GM19023 (cell line): Measurements from ENCODE around the gene ZNF174.

Experiments used
- ATAC-seq: cut with Tn5 transposase; IDR thresholded peaks from one replicate; pipeline ENCODE4 v1.9.1; 2021; ENCODE audit warnings: mild to moderate bottlenecking, moderate library complexity; ENCODE audit not compliant: unreplicated experiment

ZNF174 gene

GRCh38 chr16:3400779-3401688 lies at the start of gene ZNF174, which contains the start of gene ZSCAN32:
TSS of gene ZNF174 (plus strand) at chr16:3401215. CDS start at chr16:3402005, 790 bp downstream.
TSS of gene ZSCAN32 (minus strand) at chr16:3401004. CDS start at chr16:3397557, 3,447 bp downstream.
- ATAC-seq = peak; percentile 96

- ATAC-seq = no peak
Measured at GRCh38 chr16:3355589-3355988, 45.4 kb upstream of the ZNF174 start, which contains the start of gene OR2C1. TSS of gene OR2C1 (plus strand) at chr16:3355889. CDS start at chr16:3355941, 52 bp downstream.

GRCh38 chr16:3356118-3356517 lies 44.9 kb upstream of the ZNF174 start:
- ATAC-seq = no peak

- ATAC-seq = no peak
Measured at GRCh38 chr16:3358871-3359270, 42.1 kb upstream of the ZNF174 start.

- ATAC-seq = no peak
Measured at GRCh38 chr16:3362931-3363330, 38.1 kb upstream of the ZNF174 start.

- ATAC-seq = no peak
Measured at GRCh38 chr16:3363793-3364192, 37.2 kb upstream of the ZNF174 start.

- ATAC-seq = peak; percentile 64
Measured at GRCh38 chr16:3364774-3365427, 36.1 kb upstream of the ZNF174 start.

- ATAC-seq = no peak
Measured at GRCh38 chr16:3369073-3369472, 31.9 kb upstream of the ZNF174 start.

GRCh38 chr16:3375680-3376079 lies 25.3 kb upstream of the ZNF174 start:
- ATAC-seq = no peak

GRCh38 chr16:3377917-3378316 lies 23.1 kb upstream of the ZNF174 start:
- ATAC-seq = no peak

- ATAC-seq = no peak
Measured at GRCh38 chr16:3383045-3383448, 18.0 kb upstream of the ZNF174 start.

- ATAC-seq = no peak
Measured at GRCh38 chr16:3388325-3388724, 12.7 kb upstream of the ZNF174 start.

- ATAC-seq = no peak
Measured at GRCh38 chr16:3389663-3390338, 11.2 kb upstream of the ZNF174 start.

- no peak for ATAC-seq
Measured at GRCh38 chr16:3400446-3400778, 603 bp upstream of the ZNF174 start.

GRCh38 chr16:3401719-3402397 lies 843 bp downstream of the ZNF174 start:
- no peak for ATAC-seq

- ATAC-seq = no peak
Measured at GRCh38 chr16:3408561-3409197, 7.7 kb downstream of the ZNF174 start.

GRCh38 chr16:3413730-3414379 lies 12.8 kb downstream of the ZNF174 start:
- no peak for ATAC-seq

- ATAC-seq = no peak
Measured at GRCh38 chr16:3431779-3432219, 30.8 kb downstream of the ZNF174 start.

GRCh38 chr16:3434373-3434772 lies 33.4 kb downstream of the ZNF174 start:
- no peak for ATAC-seq

GRCh38 chr16:3439637-3440036 lies 38.6 kb downstream of the ZNF174 start:
- no peak for ATAC-seq
